Upper lobe of left lung (tissue), 4 donors: ENCODE results near the gene DSEL.

Experiments
- CTCF ChIP-seq, 6 experiments: fragments of 450-650 bp in 4 of 6; fragments of 200-600 bp in 2 of 6; sonication (generic) in 2 of 6; IDR thresholded peaks; one replicate each; pipeline ENCODE4 v1.5.1; 2016 to 2019; ENCODE audit warnings: antibody characterized with exemption in 6 of 6
- POLR2AphosphoS5 ChIP-seq, 2 donors: sonication (generic); formaldehyde crosslinking; IDR thresholded peaks; one replicate each; pipeline ENCODE4 v1.5.1; 2017; ENCODE audit warnings: antibody characterized with exemption in 2 of 2

- TF ChIP-seq CTCF (IDR thresholded peaks at IDR 0.05) (no peak), POLR2AphosphoS5 (IDR thresholded peaks at IDR 0.05) (no peak)
Measured at GRCh38 chr18:67504739-67505138, 11.8 kb downstream of the DSEL start.
